Medulla oblongata (tissue), 1 donor: ENCODE measurements around the gene TUBA8.
"Not testable (repeated sequence)": the region's sequence is repeated elsewhere in the genome, so short reads cannot be mapped to it uniquely, and the experiment has no call there.

ENCODE experiments used
- DNase-seq: peaks from one replicate; pipeline ENCODE4 v3.0.0-alpha.2; 2015; ENCODE audit errors: extremely low spot score

Gene TUBA8

GRCh38 chr22:18172776-18173175 is 62.2 kb downstream of the TUBA8 start:
- DNase-seq: not testable (repeated sequence)

- DNase-seq: not testable (repeated sequence)
Observed at GRCh38 chr22:18173441-18173840, 62.8 kb downstream of the TUBA8 start.
